Thyroid gland (tissue), 4 donors: ENCODE measurements around the gene ABCG1.

Experiments used
- CTCF ChIP-seq, 6 experiments: fragments of 200-600 bp in 3 of 6; fragments of 450-650 bp in 3 of 6; sonication (generic) in 3 of 6; IDR thresholded peaks; one replicate each; pipeline ENCODE4 v1.5.1; 2016 to 2019; ENCODE audit warnings: antibody characterized with exemption in 6 of 6, mild to moderate bottlenecking in 2 of 6, inconsistent platforms in 1 of 6, moderate library complexity in 1 of 6
- POLR2A ChIP-seq, 2 donors: fragments of 450-650 bp; IDR thresholded peaks; one replicate each; pipeline ENCODE4 v1.6.1; 2017; ENCODE audit warnings: antibody characterized with exemption in 2 of 2, mild to moderate bottlenecking in 2 of 2, moderate library complexity in 1 of 2

- TF ChIP-seq CTCF (IDR thresholded peaks at IDR 0.05), result no peak
- TF ChIP-seq POLR2A (IDR thresholded peaks at IDR 0.05), result no peak
Measured at GRCh38 chr21:42245331-42246193, 26.6 kb downstream of the ABCG1 start.
